Smooth muscle cell (in vitro differentiated cells): ENCODE data around the gene PDZRN3. TPM values are rescaled to one million over a fixed set of nuclear protein-coding genes. Genes with fewer than 3 reads are reported as not detected.

Experiments used
- DNase-seq: peaks from one replicate; lab custom pipeline; 2025; ENCODE audit not compliant: unreplicated experiment; lab: John Stamatoyannopoulos, UW
- H2AFZ ChIP-seq: fragments of 200-600 bp; sonication (generic); 2 replicates; pipeline ENCODE4 v1.6.0; 2016; ENCODE audit warnings: antibody characterized with exemption, low read depth, mild to moderate bottlenecking
- H3F3A ChIP-seq: fragments of 200-600 bp; sonication (generic); 2 replicates; pipeline ENCODE4 v1.6.0; 2017; ENCODE audit warnings: antibody characterized with exemption, low read depth
- H3K27ac ChIP-seq: fragments of 200-600 bp; sonication (generic); 2 replicates; pipeline ENCODE4 v1.5.1; 2016; ENCODE audit warnings: low read depth, mild to moderate bottlenecking
- H3K27me3 ChIP-seq: fragments of 200-600 bp; sonication (generic); 2 replicates; pipeline ENCODE4 v1.6.1; 2016; ENCODE audit warnings: low read depth, mild to moderate bottlenecking
- H3K36me3 ChIP-seq: fragments of 200-600 bp; sonication (generic); 2 replicates; pipeline ENCODE4 v1.5.1; 2016; ENCODE audit warnings: low read depth
- H3K4me1 ChIP-seq: fragments of 200-600 bp; sonication (generic); 2 replicates; pipeline ENCODE4 v1.5.1; 2016; ENCODE audit warnings: low read depth
- H3K4me2 ChIP-seq: fragments of 200-600 bp; sonication (generic); 2 replicates; pipeline ENCODE4 v1.6.0; 2016; ENCODE audit warnings: mild to moderate bottlenecking
- H3K4me3 ChIP-seq: fragments of 200-600 bp; sonication (generic); 2 replicates; pipeline ENCODE4 v1.5.1; 2016; ENCODE audit warnings: mild to moderate bottlenecking
- H3K79me2 ChIP-seq: fragments of 200-600 bp; sonication (generic); 2 replicates; pipeline ENCODE4 v1.6.0; 2016; ENCODE audit warnings: low read depth, mild to moderate bottlenecking
- H3K9ac ChIP-seq: fragments of 200-600 bp; sonication (generic); 2 replicates; pipeline ENCODE4 v1.6.0; 2016; ENCODE audit warnings: low read depth
- H3K9me3 ChIP-seq: fragments of 200-600 bp; sonication (generic); replicated peaks from 2 replicates; pipeline ENCODE4 v1.5.1; 2016; ENCODE audit warnings: low read depth
- H4K20me1 ChIP-seq: fragments of 200-600 bp; sonication (generic); 2 replicates; pipeline ENCODE4 v1.6.0; 2016; ENCODE audit warnings: low read depth
- CTCF ChIP-seq: fragments of 200-600 bp; sonication (generic); IDR thresholded peaks from 2 replicates; pipeline ENCODE4 v1.5.1; 2017; ENCODE audit warnings: borderline replicate concordance, mild to moderate bottlenecking, antibody characterized with exemption; ENCODE audit not compliant: insufficient read depth, poor library complexity, severe bottlenecking
- WGBS: methylation state at CpG from one replicate; pipeline ENCODE4 v1.1.7; 2016; ENCODE audit warnings: low lambda C conversion rate; 5-methylcytosine and 5-hydroxymethylcytosine counted together
- polyA plus RNA-seq: library from polyadenylated mRNA; unstranded; fragments of >200 nt; fragmentation: Nextera tagmentation; extraction: Ambion mirVana; gene quantifications from 2 replicates; pipeline ENCODE4 v1.2.1, GENCODE V29; 2016
- total RNA-seq: library from RNA; depleted of rRNA; stranded (reverse); fragments of >200 nt; gene quantifications from 2 replicates; pipeline ENCODE4 v1.2.3, GENCODE V29; 2014

Gene PDZRN3
- total and polyA plus RNA-seq, 2 experiments from 2014 or later: 99.5 to 128 TPM

GRCh38 chr3:73478858-73479257 lies 145.9 kb downstream of the PDZRN3 start:
- Histone ChIP-seq H3K4me2 (no peak overlapping the region), H4K20me1 (peaks cover 100% of the 10 kb centered on the region), H3K4me1 (no peaks in the 10 kb centered on the region), H2AFZ (no peak overlapping the region), H3K27ac (no peak overlapping the region), H3K9ac (no peak overlapping the region), H3K4me3 (no peak overlapping the region), H3K36me3 (no peaks in the 10 kb centered on the region), H3F3A (no peaks in the 10 kb centered on the region), H3K27me3 (no peaks in the 10 kb centered on the region), H3K79me2 (peaks cover 95% of the 10 kb centered on the region), H3K9me3 (no peaks in the 10 kb centered on the region)
- WGBS: 97% methylated on average over 1 of the region's 1 CpG
- DNase-seq: no peak
- TF ChIP-seq CTCF: no peak

- Histone ChIP-seq H3K4me1 (peaks cover 9% of the 10 kb centered on the region), H3K36me3 (no peaks in the 10 kb centered on the region), H3K9me3 (no peaks in the 10 kb centered on the region), H3K4me3 (no peak overlapping the region), H3K27me3 (no peaks in the 10 kb centered on the region), H3F3A (no peaks in the 10 kb centered on the region), H3K79me2 (peaks cover 92% of the 10 kb centered on the region), H4K20me1 (peaks cover 100% of the 10 kb centered on the region), H3K4me2 (no peak overlapping the region), H2AFZ (no peak overlapping the region), H3K27ac (no peak overlapping the region), H3K9ac (no peak overlapping the region)
- DNase-seq: no peak
- 86% methylated on average over 2 of the region's 2 CpGs for WGBS
- TF ChIP-seq CTCF: no peak
These were observed 149.0 kb downstream of the PDZRN3 start for GRCh38 chr3:73475717-73476116.

- no peaks in the 10 kb centered on the region for H3F3A ChIP-seq
- H3K4me1 ChIP-seq: peaks cover 9% of the 10 kb centered on the region
- H3K4me2 ChIP-seq: no peak overlapping the region
- H3K9ac ChIP-seq: no peak overlapping the region
- no peak for TF ChIP-seq CTCF
- no peak for DNase-seq
- no peak overlapping the region for H3K4me3 ChIP-seq
- no peak overlapping the region for H3K27ac ChIP-seq
- no peaks in the 10 kb centered on the region for H3K36me3 ChIP-seq
- WGBS: 97% methylated on average over 4 of the region's 4 CpGs
- H3K79me2 ChIP-seq: peaks cover 92% of the 10 kb centered on the region
- H2AFZ ChIP-seq: no peak overlapping the region
- peaks cover 100% of the 10 kb centered on the region for H4K20me1 ChIP-seq
- no peaks in the 10 kb centered on the region for H3K27me3 ChIP-seq
- no peaks in the 10 kb centered on the region for H3K9me3 ChIP-seq
These were observed 149.6 kb downstream of the PDZRN3 start for GRCh38 chr3:73475175-73475574.

GRCh38 chr3:73474619-73475018 lies 150.1 kb downstream of the PDZRN3 start:
- Histone ChIP-seq H2AFZ (no peak overlapping the region), H3K4me2 (no peak overlapping the region), H3K4me3 (no peak overlapping the region), H3K27me3 (no peaks in the 10 kb centered on the region), H3K4me1 (peaks cover 9% of the 10 kb centered on the region), H3K9me3 (no peaks in the 10 kb centered on the region), H3F3A (no peaks in the 10 kb centered on the region), H3K27ac (no peak overlapping the region), H3K36me3 (no peaks in the 10 kb centered on the region), H4K20me1 (peaks cover 100% of the 10 kb centered on the region), H3K9ac (no peak overlapping the region), H3K79me2 (peaks cover 93% of the 10 kb centered on the region)
- no peak for DNase-seq
- no peak for TF ChIP-seq CTCF
- 96% methylated on average over 1 of the region's 1 CpG for WGBS
